GM15510 (cell line): Measurements from ENCODE around the gene CALM1.

Experiments used
- POLR2A ChIP-seq: IDR thresholded peaks from 3 replicates; pipeline ENCODE4 v1.6.1; 2011; ENCODE audit warnings: borderline replicate concordance; ENCODE audit not compliant: insufficient read length; ENCODE audit errors: extremely low read depth

CALM1 gene

DNA sequence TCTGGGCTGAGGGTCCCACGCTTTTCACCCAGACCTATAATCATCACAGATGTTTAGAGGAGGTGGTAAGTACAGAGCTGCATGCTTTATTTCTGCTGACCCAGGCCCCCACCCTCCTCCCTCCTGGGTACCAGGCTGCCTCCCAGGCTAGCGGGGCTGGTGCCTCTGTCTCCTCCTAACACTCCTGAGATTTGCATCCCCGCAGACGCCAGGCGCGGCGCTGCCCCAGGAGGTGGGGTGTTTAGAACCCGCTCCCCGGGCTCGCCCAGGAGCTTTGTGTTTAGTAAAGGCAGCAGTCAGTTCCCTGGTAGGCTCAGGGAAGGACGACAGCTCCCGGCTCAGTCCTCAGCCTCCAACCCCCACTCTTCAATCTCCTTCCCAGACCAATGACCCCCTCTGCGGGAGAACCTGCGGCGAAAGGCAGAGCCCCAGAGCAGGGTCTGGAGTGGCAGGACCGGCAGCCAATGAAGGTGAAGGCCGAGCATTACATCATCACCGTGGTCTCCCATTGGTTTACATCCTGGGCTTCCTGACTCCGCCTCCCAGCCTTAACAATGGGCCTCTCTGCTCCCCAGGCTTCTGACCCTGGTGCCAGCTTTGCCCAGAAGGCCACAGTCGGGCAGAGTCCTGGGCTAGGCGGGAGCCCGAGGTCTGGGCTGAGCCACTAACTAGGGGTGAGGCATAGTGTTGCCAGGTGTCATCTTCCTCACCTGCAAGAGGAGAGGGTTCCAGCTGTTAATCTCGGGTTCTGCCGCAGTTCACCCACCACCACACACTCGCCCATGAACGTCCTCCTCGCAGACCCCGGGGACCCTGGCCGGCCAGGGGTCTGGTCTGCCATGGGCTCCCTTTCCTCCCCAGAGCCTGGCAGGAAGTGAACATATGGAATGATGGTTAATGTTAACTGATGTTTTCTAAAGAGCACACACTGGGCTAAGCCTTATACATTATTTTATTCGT lies 57.5 kb downstream of the CALM1 start:
- TF ChIP-seq POLR2A: no peak

DNA sequence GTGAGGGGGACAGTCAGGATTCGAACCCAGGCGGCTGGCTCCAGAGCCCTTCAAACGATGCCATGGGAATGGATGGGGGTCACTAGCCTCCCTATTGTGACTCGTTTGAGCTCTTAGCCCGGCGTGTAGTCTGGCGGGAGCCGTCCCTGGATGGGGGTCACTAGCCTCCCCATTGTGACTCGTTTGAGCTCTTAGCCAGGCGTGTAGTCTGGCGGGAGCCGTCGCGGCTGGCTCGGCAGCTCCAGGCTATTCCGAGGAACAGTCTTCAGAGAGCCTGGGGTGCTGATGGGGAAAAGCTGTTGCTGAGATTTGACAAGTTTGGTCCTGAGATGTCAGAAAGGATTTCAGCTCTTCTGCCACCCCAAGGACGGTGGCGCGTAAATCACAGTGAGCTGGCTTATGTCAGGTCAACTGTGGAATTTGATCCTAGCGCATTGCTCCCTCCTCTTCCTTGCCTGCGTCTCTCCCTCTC lies 58.3 kb downstream of the CALM1 start:
- no peak for TF ChIP-seq POLR2A

DNA sequence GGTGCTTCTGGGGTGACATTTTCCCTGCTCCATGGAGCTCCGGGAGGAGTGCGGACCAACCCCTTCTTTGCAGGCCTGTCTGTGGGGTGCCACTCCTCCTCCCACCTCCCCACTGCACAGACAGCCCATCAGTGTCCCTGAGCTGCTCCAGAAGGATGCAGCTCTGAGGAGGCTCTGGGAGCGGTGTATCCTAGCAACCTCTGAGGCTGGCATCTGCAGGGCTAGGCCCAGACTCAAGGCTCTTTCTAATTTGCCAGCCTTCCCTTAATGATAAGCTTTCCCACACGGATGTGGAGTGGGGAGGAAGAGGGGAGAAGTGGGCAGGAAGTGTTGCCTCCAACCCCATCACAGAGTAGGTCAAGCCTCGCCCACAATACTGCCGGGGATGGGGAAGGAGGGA lies 59.7 kb downstream of the CALM1 start:
- no peak for TF ChIP-seq POLR2A

DNA sequence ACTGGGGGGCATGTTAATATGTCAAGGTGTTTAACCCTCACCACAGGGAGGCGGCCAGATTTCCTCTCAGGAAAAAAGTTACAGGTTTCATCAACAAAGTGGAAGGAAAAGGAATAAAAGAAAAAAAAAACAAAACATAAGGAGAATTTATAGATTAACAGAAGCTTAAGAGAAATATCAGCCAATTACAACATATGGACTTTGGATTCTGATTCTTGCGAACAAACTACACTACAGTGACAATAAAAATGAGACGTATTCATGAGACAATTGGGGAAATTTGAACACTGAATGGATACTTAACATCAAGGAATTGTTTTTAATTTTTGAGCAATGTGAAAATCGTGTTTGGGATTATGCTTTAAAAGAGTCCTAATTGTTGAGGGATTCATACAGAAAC lies 60.4 kb downstream of the CALM1 start:
- no peak for TF ChIP-seq POLR2A
